Measurements from ENCODE around the gene PI4KA. TPM values are rescaled to one million over a fixed set of nuclear protein-coding genes. Genes with fewer than 3 reads are reported as not detected.

PI4KA gene
- total RNA-seq, 1 experiment from 2014 or later: 65.8 TPM

DNA sequence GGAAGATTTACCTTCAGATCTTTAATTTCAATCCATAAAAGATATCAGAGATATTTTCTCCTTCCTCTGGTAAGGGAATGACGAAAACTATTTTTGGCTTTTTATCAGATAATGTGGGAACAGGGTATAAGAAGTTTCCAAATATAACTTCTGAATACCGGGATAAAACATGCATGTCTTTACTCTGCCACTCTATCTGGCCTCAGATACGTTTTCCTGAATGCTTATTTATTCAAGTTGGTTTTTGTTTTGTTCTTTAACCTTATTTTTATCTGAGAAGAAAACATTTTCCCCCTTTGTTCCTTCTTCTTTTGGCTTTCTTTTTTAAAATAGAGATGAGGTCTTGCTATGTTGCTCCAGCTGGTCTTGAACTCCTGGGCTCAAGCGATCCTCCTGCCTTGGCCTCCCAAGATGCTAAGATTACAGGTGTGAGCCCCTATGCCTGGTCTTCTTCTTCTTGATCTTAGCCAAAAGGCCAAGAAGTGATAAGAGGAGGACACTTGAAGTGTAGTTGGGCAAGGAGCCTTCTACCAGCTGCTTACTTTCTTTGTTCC, 83.2 kb downstream of the PI4KA start:
- H3K4me1 Mint-ChIP-seq: peaks cover 14 to 17% of the 10 kb centered on the region in 2 experiments

More for the DNA sequence above, 83.2 kb downstream of the PI4KA start:
- Histone ChIP-seq H3K9me3 (ENCODE audit: control insufficient read depth, low read depth, low read length) (no peaks in the 10 kb centered on the region), H2BK15ac (ENCODE audit: low read depth, low read length) (no peak overlapping the region), H3K56ac (ENCODE audit: insufficient read length, low read depth, low read length) (no peak overlapping the region), H3K4me2 (ENCODE audit: insufficient read depth, insufficient read length, low read length) (no peak overlapping the region), H3K79me1 (ENCODE audit: insufficient read depth, low read depth, low read length, poor library complexity, severe bottlenecking) (no peaks in the 10 kb centered on the region), H2BK20ac (ENCODE audit: low read depth, low read length, poor library complexity, severe bottlenecking) (no peak overlapping the region), H3T11ph (ENCODE audit: low read length) (no peak overlapping the region), H3K9ac (ENCODE audit: extremely low read depth, insufficient read length, low read length) (no peak overlapping the region), H4K20me1 (ENCODE audit: control insufficient read depth, insufficient read depth, insufficient read length) (no peaks in the 10 kb centered on the region), H2BK120ac (ENCODE audit: low read depth, low read length, poor library complexity, severe bottlenecking) (no peak overlapping the region), H3K23ac (ENCODE audit: insufficient read length, low read depth, low read length) (no peak overlapping the region), H3K14ac (ENCODE audit: insufficient read depth, low read length) (no peak overlapping the region), H3K27me3 (ENCODE audit: insufficient read depth, low read length) (no peaks in the 10 kb centered on the region), H3K23me2 (ENCODE audit: insufficient read length, low read depth, low read length, poor library complexity, severe bottlenecking) (no peaks in the 10 kb centered on the region), H3K18ac (ENCODE audit: insufficient read length, low read depth, low read length) (no peak overlapping the region), H2AK5ac (ENCODE audit: insufficient read length, low read length) (no peak overlapping the region), H3K4ac (ENCODE audit: low read depth, low read length) (no peak overlapping the region), H2BK5ac (ENCODE audit: insufficient read length, low read length) (no peak overlapping the region), H3K4me1 (ENCODE audit: insufficient read depth, low read length) (no peaks in the 10 kb centered on the region), H4K5ac (ENCODE audit: insufficient read length, low read depth, low read length) (no peak overlapping the region), H3K27ac (ENCODE audit: insufficient read length, low read depth, low read length) (no peak overlapping the region), H2BK12ac (ENCODE audit: insufficient read length, low read depth, low read length) (no peak overlapping the region), H4K91ac (ENCODE audit: insufficient read length, low read depth, low read length) (no peak overlapping the region), H3K79me2 (ENCODE audit: insufficient read depth, low read length) (no peaks in the 10 kb centered on the region), H2AFZ (ENCODE audit: low read length) (no peak overlapping the region), H4K8ac (replicated peaks; ENCODE audit: insufficient read length, low read depth, low read length) (no peak overlapping the region)
- WGBS (ENCODE audit: extremely low coverage, insufficient read length, low lambda C conversion rate): no CpG with 5 or more reads among the region's 4 CpGs
- TF ChIP-seq, protein P1, sequence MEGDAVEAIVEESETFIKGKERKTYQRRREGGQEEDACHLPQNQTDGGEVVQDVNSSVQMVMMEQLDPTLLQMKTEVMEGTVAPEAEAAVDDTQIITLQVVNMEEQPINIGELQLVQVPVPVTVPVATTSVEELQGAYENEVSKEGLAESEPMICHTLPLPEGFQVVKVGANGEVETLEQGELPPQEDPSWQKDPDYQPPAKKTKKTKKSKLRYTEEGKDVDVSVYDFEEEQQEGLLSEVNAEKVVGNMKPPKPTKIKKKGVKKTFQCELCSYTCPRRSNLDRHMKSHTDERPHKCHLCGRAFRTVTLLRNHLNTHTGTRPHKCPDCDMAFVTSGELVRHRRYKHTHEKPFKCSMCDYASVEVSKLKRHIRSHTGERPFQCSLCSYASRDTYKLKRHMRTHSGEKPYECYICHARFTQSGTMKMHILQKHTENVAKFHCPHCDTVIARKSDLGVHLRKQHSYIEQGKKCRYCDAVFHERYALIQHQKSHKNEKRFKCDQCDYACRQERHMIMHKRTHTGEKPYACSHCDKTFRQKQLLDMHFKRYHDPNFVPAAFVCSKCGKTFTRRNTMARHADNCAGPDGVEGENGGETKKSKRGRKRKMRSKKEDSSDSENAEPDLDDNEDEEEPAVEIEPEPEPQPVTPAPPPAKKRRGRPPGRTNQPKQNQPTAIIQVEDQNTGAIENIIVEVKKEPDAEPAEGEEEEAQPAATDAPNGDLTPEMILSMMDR (conservative IDR thresholded peaks at IDR 0.05): no peak
- H3K36me3 Mint-ChIP-seq (ENCODE audit: insufficient read depth in 1 of 3, low read depth in 3 of 3): peaks cover 0 to 6% (median 0%) of the 10 kb centered on the region in 3 experiments; a peak in 1 of 7 replicates
- no peak overlapping the region for H3K4me3 Mint-ChIP-seq
- H3K9me3 Mint-ChIP-seq: no peaks in the 10 kb centered on the region
- no peak overlapping the region for H3K27ac Mint-ChIP-seq
- no peak for DNase-seq
- H3K27me3 Mint-ChIP-seq (ENCODE audit: low read depth): no peaks in the 10 kb centered on the region
